Measurements from ENCODE around the gene LRP2. TPM values are rescaled to one million over a fixed set of nuclear protein-coding genes. Genes with fewer than 3 reads are reported as not detected.

Gene LRP2
- total RNA-seq, 2 donors from 2014 or later = 0.05 TPM; not detected in 1

DNA sequence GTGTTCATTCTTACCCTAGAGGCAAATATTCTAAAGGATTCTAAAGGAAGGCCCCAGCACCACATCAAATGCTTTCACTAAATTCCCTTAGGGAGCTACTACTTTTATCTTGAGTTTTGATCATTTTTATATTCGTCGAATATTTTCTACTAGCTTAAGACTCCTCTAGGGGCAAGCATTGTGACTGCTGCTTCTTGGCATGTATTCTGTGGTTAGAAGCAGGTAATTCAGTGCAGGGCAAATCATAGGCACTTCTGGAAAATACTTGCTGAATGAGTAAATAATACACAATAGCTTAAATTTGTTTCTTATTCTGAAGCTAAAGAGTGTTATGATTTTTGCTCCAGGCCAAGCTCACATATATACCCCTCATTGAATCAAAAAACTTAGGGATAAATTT lies 136.4 kb downstream of the LRP2 start:
- no peak for ATAC-seq
- H3K4me1 Mint-ChIP-seq (ENCODE audit: low read depth in 2 of 2) = no peaks in the 10 kb centered on the region

DNA sequence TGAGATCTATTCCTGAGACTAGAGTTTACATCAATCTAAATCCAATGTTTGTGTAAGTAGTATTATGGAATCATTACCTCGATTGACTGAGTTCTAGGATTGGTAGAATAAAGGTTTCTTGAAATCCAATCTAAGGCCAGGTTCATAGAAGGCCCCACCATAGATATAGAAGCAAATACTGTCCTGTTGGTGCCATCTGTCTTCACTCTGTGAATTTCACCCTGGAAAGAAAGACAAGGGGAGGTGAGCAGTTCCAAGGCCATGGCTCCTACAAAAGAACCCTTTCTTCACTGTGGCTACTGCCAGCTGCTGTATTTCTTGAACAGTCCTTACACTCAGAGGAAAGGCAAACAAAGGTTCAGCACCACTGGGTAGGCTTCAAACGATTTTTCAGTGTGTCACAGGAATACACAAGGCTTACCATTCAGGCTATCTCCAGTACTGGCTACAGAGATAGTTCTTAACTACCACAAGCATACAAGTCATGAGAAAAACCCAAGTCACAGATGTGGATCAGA lies 137.0 kb downstream of the LRP2 start:
- H3K27me3 Mint-ChIP-seq = peaks cover 2 to 12% of the 10 kb centered on the region in 2 donors
- no peak overlapping the region for H3K4me3 Mint-ChIP-seq
- no peaks in the 10 kb centered on the region for H3K9me3 Mint-ChIP-seq
- DNase-seq (ENCODE audit: low spot score) (no peak), ATAC-seq (no peak)
- H3K36me3 Mint-ChIP-seq = no peaks in the 10 kb centered on the region
- H3K4me1 Mint-ChIP-seq (ENCODE audit: low read depth in 2 of 2) = no peaks in the 10 kb centered on the region
- no peak overlapping the region for H3K27ac Mint-ChIP-seq

More for the DNA sequence above, 136.4 kb downstream of the LRP2 start:
- Mint-ChIP-seq H3K36me3 (no peaks in the 10 kb centered on the region), H3K27ac (no peak overlapping the region), H3K4me3 (no peak overlapping the region), H3K9me3 (no peaks in the 10 kb centered on the region), H3K27me3 (peaks cover 0 to 12% of the 10 kb centered on the region in 2 donors)
- DNase-seq (ENCODE audit: low spot score) = no peak

DNA sequence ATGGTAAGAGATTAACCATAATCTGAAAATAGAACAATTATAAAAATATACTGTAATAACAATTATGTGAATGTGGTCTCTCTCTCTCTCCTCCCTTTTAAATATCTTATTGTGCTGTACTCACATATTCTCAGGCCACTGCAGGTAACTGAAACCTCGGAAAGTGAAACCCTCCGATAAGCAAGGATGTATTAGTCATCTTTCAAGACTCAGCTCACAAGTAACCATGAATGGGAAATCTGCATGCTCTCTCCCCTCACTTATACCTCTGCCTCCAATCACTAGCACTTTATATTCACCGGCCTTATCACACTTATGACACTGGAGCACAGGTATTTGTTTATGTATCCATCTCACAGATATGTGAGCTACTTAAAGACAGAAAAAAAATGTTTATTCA lies 139.7 kb downstream of the LRP2 start:
- Mint-ChIP-seq H3K36me3 (no peaks in the 10 kb centered on the region), H3K27me3 (peaks cover 0 to 2% of the 10 kb centered on the region in 2 donors), H3K9me3 (no peaks in the 10 kb centered on the region), H3K4me1 (ENCODE audit: low read depth in 2 of 2) (no peaks in the 10 kb centered on the region), H3K4me3 (no peak overlapping the region), H3K27ac (no peak overlapping the region)
- DNase-seq (ENCODE audit: low spot score) (no peak), ATAC-seq (no peak)

DNA sequence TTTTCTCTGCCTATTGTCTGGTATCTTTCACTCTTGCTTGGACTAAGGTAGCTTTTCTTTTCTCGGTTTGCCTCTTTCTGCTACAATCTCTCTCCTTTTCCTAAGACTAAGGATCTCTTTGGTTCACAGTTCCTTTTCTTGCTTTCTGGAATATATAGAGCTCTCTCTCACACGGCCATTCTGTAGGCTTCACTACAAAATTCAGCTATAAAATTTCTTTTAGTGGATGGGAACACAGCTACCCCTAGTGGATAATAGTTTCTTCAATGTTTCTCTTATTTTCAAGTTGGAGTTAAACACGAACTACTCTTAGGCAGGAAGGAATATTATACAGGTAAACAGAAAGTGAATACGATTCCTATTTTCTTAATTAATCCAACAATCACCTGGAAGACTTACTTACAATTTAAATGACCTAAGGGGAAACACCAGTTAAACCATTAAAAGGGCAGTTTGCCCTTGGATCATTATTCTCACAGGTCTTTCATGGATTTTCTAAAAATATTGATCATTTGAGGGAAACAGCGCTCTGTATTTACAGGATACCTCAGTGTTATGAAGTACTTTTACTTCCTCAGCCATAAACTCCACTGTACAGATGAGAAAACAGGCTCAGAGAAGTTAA lies 140.5 kb downstream of the LRP2 start:
- Mint-ChIP-seq H3K36me3 (no peaks in the 10 kb centered on the region), H3K4me3 (no peak overlapping the region), H3K9me3 (no peaks in the 10 kb centered on the region), H3K4me1 (ENCODE audit: low read depth in 2 of 2) (no peaks in the 10 kb centered on the region), H3K27me3 (peaks cover 0 to 2% of the 10 kb centered on the region in 2 donors), H3K27ac (no peak overlapping the region)
- no peak for ATAC-seq
- DNase-seq (ENCODE audit: low spot score) = no peak

DNA sequence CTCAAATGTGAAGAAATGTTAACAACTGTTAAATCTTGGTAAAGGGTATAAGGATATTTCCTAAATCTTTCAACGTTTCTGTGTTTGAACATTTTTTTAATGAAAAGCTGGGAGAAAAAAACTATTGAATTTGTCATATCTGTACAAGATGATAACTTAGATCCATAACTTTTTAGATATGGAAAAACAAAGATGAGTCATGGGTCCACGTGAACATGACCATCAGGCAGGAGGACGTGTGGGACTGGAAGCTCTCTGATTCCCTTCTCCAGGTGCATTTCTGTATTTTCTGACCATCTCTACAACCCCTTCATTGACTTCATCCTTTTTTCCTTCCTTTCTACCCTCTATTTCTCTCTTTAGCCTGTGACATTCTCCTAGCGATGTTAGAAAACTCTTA lies 151.4 kb downstream of the LRP2 start:
- Mint-ChIP-seq H3K27me3 (peaks cover 2 to 16% of the 10 kb centered on the region in 2 donors), H3K27ac (no peak overlapping the region), H3K4me1 (ENCODE audit: low read depth in 2 of 2) (no peaks in the 10 kb centered on the region), H3K9me3 (no peaks in the 10 kb centered on the region), H3K36me3 (no peaks in the 10 kb centered on the region), H3K4me3 (no peak overlapping the region)
- no peak for DNase-seq (ENCODE audit: low spot score)
- ATAC-seq = no peak

DNA sequence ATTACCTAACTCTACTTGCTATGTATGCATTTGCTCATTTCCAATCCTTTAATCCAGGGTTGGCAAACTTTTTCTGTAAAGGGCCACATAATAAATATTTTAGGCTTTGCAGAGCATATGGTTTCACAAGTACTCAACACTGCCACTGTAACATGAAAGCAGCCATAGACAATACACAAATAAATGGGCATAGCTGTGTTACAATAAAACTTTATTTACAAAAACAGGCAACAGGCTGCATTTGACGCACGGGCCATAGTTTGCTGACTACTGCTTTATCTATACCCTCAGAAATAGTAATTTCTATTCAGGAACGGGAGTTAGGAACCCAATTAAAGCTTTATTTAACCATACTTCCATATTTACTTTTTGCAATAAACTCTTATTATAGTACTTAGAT lies 154.3 kb downstream of the LRP2 start:
- no peak overlapping the region for H3K27ac Mint-ChIP-seq
- H3K36me3 Mint-ChIP-seq = no peaks in the 10 kb centered on the region
- H3K27me3 Mint-ChIP-seq = peaks cover 10 to 18% of the 10 kb centered on the region in 2 donors
- ATAC-seq (no peak), DNase-seq (ENCODE audit: low spot score) (no peak)
- H3K4me1 Mint-ChIP-seq (ENCODE audit: low read depth in 2 of 2) = no peaks in the 10 kb centered on the region
- no peaks in the 10 kb centered on the region for H3K9me3 Mint-ChIP-seq
- no peak overlapping the region for H3K4me3 Mint-ChIP-seq

DNA sequence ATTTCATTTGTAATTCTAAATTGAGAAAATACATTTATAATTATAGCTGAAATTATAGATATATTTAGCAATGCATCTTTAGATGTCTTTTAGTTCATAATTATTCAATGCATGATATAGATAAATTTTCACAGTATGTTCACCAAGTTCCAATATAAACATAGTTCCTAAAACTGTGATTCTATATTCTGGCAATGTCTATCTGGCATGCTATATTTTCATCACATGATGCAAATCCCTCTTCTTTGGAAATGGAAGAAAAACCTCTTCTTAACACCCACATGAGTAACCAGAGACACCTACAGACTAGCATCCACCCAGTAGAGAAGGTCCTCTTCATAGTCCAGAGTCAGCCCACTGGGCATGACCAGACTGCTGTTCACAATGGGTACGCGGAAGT lies 157.2 kb downstream of the LRP2 start:
- no peak overlapping the region for H3K27ac Mint-ChIP-seq
- no peaks in the 10 kb centered on the region for H3K4me1 Mint-ChIP-seq (ENCODE audit: low read depth in 2 of 2)
- H3K27me3 Mint-ChIP-seq = peaks cover 19 to 39% of the 10 kb centered on the region in 2 donors
- DNase-seq (ENCODE audit: low spot score) (no peak), ATAC-seq (no peak)
- no peaks in the 10 kb centered on the region for H3K9me3 Mint-ChIP-seq
- no peaks in the 10 kb centered on the region for H3K36me3 Mint-ChIP-seq
- no peak overlapping the region for H3K4me3 Mint-ChIP-seq

DNA sequence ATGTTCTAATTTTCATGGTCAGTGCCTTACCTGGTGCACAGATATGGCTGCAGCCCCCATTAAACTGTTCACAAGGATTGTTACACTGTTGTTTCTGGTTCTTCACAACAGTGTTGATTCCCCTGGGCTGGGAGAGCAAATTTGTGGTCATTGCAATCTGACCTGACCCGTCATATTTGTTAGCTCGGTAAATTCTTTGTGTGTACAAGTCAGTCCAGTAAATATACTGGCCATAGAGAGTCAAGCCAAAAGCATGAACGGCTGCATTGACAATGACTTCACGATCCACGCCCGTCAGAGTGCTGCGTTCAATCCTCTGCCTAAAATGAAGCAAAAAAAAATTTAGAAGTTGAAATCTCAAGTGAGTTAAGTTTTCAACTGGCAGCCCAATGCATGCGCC lies 158.4 kb downstream of the LRP2 start:
- Mint-ChIP-seq H3K4me1 (ENCODE audit: low read depth in 2 of 2) (no peaks in the 10 kb centered on the region), H3K27ac (no peak overlapping the region), H3K36me3 (no peaks in the 10 kb centered on the region), H3K4me3 (no peak overlapping the region), H3K9me3 (no peaks in the 10 kb centered on the region), H3K27me3 (peaks cover 19 to 37% of the 10 kb centered on the region in 2 donors)
- ATAC-seq (no peak), DNase-seq (ENCODE audit: low spot score) (no peak)

DNA sequence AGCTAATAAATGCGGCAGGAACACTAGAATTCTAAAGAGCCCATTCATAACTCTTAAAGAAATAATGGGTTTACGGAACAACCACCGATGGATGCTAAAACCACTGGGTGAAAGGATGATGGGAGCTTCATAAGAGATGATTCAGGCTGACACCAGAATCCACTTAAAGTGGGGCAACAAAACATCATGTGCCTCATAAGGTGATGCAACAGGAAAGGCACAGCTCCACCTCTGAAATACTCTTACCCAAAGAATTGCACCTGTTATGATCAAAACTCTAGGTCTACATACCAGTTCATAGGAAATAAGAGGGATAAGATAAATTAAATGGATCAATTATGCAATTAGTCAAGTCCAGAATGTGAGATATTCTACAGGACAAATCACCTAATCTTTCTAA lies 161.6 kb downstream of the LRP2 start:
- Mint-ChIP-seq H3K4me3 (no peak overlapping the region), H3K27me3 (peaks cover 23 to 41% of the 10 kb centered on the region in 2 donors), H3K9me3 (no peaks in the 10 kb centered on the region), H3K36me3 (no peaks in the 10 kb centered on the region), H3K4me1 (ENCODE audit: low read depth in 2 of 2) (no peaks in the 10 kb centered on the region), H3K27ac (no peak overlapping the region)
- ATAC-seq = no peak
- no peak for DNase-seq (ENCODE audit: low spot score)

DNA sequence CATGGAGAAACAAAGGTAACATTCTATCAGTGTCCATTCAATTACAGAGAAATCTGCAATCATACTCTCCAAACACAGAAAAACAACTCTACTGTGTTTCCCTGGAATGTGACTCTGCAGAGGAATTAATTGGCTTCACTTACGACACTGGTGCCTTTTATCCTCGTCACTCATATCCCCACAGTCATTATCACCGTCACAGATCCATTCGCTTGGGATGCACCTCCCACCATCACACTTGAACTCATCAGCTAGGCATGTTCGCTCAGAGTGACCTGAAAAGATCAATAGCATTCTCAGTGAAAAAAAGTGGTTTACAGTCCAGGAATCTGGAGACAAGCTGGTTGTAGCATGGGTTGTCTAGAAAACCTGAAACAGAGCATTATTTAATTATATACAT lies 168.7 kb downstream of the LRP2 start:
- H3K36me3 Mint-ChIP-seq = no peaks in the 10 kb centered on the region
- H3K4me3 Mint-ChIP-seq = no peak overlapping the region
- peaks cover 17 to 20% of the 10 kb centered on the region in 2 donors for H3K27me3 Mint-ChIP-seq
- no peaks in the 10 kb centered on the region for H3K4me1 Mint-ChIP-seq (ENCODE audit: low read depth in 2 of 2)
- no peak for DNase-seq (ENCODE audit: low spot score)
- H3K27ac Mint-ChIP-seq = no peak overlapping the region
- H3K9me3 Mint-ChIP-seq = no peaks in the 10 kb centered on the region
- ATAC-seq = no peak

DNA sequence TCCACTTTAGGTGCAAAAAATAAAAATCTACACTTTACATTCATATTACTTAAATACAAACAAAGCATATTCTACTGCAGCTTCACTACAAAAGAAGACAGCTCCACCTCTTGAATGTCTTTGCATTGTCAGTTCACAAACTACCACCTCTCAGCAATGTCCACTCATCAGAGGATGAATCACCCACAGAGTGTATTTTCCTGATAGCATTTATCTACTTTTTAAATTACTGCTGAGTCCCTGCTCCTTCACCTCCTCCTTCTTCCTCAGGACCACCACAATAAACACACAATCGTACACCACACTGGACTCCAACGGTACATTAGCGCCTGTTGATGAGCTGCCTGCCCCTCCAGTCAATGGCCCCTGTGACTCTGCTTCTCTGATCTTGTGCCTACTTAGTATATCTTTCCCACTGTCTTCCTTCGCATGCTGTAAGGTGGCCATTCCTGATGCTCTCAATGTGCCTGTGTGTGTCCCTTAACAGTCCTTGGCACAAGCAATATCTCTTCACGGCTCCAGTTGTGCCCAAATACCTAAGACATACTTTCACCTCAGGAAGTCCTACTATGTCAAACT lies 172.0 kb downstream of the LRP2 start:
- ATAC-seq (no peak), DNase-seq (ENCODE audit: low spot score) (no peak)
- Mint-ChIP-seq H3K27me3 (peaks cover 16 to 31% of the 10 kb centered on the region in 2 donors), H3K36me3 (no peaks in the 10 kb centered on the region), H3K4me1 (ENCODE audit: low read depth in 2 of 2) (no peaks in the 10 kb centered on the region), H3K4me3 (no peak overlapping the region), H3K9me3 (no peaks in the 10 kb centered on the region), H3K27ac (no peak overlapping the region)

DNA sequence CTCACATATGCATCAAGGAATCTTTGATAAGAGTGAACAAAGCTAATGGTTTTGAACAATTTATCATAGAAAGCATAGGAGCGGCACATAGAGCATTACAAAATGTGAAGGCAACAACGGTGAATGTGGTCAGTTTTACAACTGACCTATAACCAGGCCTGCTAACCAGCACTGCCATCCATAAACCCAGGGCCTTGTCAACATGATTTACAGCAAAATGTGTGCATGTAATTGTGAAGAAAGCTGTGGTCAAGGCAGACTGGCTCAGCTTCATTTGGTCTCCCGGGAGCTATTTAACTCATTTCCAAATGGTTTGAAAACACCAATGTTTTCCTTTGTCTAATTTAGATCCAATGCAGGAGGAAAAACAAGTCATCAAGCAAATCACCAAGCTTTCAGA lies 173.2 kb downstream of the LRP2 start:
- DNase-seq (ENCODE audit: low spot score) (no peak), ATAC-seq (no peak)
- no peaks in the 10 kb centered on the region for H3K36me3 Mint-ChIP-seq
- H3K27me3 Mint-ChIP-seq = peaks cover 13 to 31% of the 10 kb centered on the region in 2 donors
- no peaks in the 10 kb centered on the region for H3K9me3 Mint-ChIP-seq
- no peak overlapping the region for H3K27ac Mint-ChIP-seq
- no peak overlapping the region for H3K4me3 Mint-ChIP-seq
- no peaks in the 10 kb centered on the region for H3K4me1 Mint-ChIP-seq (ENCODE audit: low read depth in 2 of 2)

DNA sequence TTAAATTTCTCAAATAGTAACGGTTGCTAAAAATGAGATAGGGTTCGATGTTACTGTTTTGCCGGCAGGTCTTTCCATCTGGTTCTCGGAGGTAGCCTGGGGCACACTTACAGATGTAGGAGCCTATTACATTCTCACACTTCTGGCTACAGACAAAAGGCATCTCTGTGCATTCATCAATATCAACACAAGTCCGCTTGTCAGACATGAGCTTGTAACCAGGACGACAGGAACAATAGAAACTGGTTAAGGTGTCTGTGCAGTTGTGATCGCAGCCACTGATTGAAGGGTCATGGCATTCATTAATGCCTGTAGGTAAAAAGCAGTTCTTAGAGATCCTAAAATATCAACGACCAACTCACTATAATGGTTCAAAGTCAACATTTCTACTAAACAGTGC lies 176.6 kb downstream of the LRP2 start:
- ATAC-seq (no peak), DNase-seq (ENCODE audit: low spot score) (no peak)
- H3K36me3 Mint-ChIP-seq = no peaks in the 10 kb centered on the region
- H3K9me3 Mint-ChIP-seq = no peaks in the 10 kb centered on the region
- no peak overlapping the region for H3K27ac Mint-ChIP-seq
- H3K4me3 Mint-ChIP-seq = no peak overlapping the region
- H3K4me1 Mint-ChIP-seq (ENCODE audit: low read depth in 2 of 2) = no peaks in the 10 kb centered on the region
- peaks cover 13 to 35% of the 10 kb centered on the region in 2 donors for H3K27me3 Mint-ChIP-seq

DNA sequence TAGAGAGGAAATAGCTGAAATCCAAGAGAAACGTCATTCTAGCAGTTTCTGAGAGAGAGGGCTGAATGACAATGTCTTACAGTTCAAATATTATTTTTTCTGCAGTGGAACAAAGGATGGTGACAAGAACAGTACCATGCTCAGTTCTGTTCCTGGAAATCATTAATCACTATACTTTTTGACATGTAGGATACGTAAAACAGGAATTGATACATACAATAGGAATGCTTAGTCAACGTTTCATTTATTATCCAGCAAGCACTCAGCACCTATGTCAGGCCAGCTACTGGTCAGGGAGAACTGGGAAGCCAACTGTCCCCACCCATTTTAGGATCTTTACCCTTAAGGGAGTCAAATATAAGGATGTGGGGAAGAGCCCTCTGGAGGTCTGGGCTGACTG lies 178.3 kb downstream of the LRP2 start:
- Mint-ChIP-seq H3K4me1 (ENCODE audit: low read depth in 2 of 2) (no peaks in the 10 kb centered on the region), H3K4me3 (no peak overlapping the region), H3K27me3 (peaks cover 8 to 23% of the 10 kb centered on the region in 2 donors), H3K27ac (no peak overlapping the region), H3K9me3 (no peaks in the 10 kb centered on the region), H3K36me3 (no peaks in the 10 kb centered on the region)
- ATAC-seq = no peak
- DNase-seq (ENCODE audit: low spot score) = no peak

DNA sequence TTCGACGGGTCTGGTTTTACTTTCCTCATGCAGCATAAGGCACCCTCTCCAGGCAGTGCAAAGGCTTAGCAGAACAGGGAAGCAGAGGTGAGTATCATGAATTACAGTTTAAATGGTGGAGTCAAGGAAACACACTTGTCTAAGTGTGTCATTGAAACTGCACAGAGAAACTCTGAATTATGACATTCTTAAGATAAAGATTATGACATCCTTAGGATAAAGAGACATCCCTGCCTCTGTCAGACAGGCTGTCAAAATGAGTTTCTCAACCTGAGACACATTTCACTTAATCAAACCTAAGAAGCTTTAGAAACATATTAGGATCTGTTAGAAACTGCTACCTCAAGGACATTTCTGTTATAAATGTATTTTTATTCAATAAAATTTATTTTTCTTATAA lies 179.8 kb downstream of the LRP2 start:
- Mint-ChIP-seq H3K9me3 (no peaks in the 10 kb centered on the region), H3K36me3 (no peaks in the 10 kb centered on the region), H3K27ac (no peak overlapping the region), H3K27me3 (peaks cover 8 to 17% of the 10 kb centered on the region in 2 donors), H3K4me1 (ENCODE audit: low read depth in 2 of 2) (no peaks in the 10 kb centered on the region), H3K4me3 (no peak overlapping the region)
- no peak for ATAC-seq
- DNase-seq (ENCODE audit: low spot score) = no peak

Measured in natural killer cell treated with Interleukin-12 subunit alpha and Interleukin-12 subunit beta and Interleukin-15 and Interleukin-18, amount 100 ng/mL, for 72 hours (primary cell).